Putamen (tissue), 1 donor: ENCODE measurements around the gene ODC1.

Source experiments
- DNase-seq: peaks from one replicate; pipeline ENCODE4 v3.0.0-alpha.2; 2016; ENCODE audit warnings: low spot score

The ODC1 gene

DNA sequence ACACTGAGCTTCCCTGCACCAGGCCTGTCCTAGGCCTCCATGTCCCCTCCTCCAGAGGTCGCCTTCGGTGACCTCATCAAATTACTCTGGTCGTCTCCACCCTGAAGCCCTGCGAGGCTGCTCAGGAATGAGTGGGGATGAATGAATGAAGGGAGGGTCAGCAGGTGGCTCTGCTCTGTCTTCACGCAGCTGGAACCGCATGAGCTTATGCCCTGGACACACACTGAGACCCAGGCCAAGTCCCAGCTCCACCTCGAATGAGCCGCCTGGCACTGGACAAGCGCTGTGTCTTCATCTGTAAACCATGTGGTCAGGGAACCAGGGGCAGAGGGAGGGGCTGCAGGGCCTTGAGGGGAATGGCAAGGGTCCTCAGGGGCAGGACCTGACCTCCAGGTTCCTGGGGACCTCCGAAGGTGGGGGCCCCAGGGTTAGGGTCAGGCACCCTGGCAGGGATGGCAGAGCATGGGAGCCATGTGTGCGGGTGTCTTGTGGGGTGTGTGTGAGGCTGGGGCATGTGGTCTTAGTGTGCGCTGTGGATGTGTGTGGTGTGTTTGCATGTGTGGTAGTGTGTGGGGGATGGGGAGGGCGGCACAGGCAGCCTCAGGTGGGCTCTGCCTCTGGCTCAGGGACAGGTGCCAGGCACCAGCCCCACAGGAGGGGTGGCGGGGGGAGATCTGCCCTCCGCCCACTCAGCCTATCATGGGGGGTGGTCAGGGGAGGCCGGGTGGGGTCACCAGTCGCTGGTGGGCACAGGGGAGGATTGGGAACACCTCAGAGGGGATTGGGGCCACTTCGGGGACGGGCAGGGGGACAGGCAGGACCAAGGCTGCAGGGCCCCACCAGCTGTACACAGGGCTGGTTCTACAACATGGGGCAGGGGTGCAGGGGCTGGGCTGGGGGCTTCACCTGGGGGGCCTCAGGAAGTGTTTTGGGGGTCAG is 13.9 kb downstream of the ODC1 start:
- no peak for DNase-seq

DNA sequence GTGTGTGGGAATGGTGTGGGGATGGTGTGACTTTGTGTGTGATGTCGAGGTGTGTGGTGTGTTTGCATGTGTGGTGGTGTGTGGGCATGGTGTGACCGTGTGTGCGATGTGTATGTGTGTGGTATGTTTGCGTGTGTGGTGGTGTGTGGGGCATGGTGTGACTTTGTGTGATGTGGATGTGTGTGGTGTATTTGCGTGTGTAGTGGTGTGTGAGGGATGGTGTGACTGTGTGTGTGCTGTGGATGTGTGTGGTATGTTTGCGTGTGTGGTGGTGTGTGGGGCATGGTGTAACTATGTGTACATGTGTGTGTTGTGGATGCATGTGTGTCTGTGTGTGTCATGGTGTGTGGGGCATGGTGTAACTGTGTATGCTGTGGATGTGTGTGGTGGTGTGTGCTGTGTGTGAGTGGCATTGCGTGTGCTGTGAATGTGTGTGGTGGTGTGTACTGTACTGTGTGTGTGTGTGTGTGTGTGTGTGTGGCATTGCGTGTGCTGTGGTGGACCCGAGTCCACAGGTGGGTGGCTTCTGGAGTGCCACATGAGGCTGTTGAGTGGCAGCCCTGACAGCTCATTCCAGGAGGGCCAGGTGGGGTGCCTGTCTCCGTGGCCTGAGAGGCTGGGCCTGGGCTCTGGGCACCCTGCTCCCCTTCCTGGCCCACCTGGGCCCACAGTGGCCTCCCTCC is 14.7 kb downstream of the ODC1 start:
- DNase-seq, result no peak

DNA sequence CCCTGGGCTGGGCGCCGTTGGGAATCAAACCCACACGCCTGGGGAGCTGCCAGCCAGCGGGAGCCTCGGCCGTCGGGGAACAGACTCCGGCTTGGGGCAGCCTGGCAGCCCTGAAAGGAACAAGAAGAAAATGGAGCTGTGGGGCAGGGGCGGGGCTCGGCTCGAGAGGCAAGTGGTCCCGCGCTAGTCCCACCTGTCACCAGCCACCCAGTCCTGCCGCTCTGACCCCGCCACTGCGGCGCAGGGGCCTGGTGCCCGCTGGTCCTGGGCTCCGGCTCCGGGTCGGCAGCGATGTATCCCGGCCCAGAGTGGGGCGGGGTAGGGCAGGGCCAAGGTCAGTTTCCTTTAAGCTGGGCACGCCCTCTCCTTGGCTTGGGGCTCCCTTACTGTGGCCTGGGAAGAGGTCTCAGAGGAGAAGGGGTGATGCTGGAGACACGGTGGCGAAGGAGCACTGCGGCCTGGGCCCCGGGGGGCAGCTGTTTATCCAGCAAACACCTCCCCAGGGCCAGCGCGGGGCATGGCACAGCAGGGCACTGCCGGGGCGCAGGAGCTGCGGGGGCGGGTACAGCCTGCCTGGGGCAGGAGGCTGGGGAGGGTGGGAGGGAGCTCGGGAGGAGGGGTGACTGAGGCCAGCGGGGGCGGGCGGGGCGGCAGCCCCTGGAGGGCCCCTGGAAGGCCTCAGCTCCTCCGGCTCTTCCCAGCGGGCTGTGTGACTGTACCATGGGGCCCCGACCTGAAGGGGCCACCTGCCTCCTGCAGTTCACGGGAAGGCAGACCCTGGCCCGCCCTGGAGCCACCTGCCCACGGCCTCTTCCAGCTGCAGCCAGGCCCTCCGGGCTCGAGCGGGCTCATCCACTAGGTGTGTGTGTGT is 15.6 kb downstream of the ODC1 start:
- DNase-seq, result no peak

DNA sequence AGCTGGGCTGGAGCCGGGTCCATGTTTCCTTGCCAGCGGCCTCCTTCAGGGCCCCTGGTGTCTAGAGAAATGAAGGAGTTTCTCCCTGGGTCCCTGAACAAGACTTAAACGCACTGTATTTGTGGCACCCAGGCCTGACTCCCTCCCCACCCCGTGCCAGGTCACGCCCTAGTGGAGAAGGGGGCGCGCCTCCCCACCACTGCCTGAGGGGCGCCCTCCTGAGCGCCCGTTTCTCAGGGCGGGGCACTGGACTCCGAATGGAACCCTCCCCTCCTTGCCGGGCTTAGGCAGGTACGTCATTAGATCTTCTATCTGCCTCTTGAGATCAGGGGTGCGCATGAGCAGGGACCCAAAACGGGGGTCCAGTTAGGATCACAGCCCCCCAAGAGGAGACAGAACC is 16.3 kb downstream of the ODC1 start:
- no peak for DNase-seq

DNA sequence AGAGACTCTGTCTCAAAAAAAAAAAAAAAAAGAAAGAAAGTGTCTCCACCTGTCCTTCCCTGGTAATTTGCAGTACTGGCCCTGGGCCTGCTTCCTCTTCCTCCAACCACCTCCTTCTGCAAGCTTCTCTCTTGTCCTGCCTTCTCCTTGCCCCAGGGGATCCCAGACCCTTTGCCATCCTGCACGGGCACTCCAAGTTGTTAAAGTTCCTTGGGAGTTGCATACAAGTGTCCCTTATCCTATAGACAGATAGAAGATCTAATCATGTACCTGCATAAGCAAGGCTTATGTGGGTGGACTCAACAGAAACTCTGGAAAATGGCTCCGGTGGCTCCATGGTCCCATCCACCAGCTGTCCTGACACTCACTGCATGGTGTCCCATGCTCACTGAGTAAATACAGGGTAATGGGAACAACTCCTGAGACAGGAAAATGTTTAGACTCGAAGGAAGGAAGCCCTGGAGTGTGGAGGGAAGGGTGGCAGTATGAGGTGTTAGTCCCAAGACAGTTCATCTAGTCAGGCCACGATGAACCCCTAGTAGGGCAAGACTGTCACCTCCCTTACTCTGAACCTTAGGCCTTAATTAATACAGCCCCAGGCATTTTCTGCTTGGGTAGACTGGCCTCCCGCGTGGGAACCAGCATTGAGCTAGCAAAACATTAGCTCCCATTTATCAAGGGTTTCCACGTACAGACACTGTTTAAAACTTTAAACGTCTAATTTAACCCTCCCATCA is 17.1 kb downstream of the ODC1 start:
- no peak for DNase-seq

DNA sequence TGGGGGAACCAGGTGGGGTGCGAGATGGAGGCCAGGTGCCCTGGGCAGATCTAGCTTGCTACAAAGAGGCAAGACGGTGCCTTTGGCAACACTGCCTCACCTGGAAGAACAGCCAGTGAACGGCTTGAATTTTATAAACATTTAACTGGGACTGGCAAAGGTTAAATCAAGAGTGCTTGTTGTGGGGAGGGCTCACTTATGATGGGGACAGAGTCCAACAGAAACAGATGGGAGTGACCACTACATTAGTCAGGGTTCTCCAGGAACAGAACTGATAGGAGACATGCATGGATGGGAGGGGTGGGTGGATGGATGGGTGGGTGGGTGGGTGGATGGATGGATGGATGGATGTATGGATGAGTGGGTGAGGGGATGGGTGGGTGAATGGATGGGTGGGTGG is 19.2 kb downstream of the ODC1 start:
- no peak for DNase-seq

DNA sequence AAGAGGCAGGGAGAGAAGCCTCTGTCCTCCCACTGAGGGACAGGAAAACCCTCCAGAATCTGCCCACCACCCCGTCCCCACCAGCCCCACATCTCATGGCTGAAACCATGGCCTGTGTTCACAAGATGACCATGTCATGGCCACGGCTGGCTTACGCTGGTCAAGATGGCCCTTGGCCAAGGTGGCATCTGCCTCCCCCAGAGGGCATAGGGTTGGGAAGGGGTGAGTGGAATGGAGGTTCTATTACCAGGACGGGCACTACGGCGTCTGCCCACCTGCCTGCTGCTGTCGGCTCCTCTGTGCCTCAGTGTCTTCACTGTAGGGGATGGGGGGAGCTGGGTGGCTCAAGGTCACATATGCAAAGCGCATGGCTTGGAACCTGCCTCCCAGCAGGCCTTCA is 19.8 kb downstream of the ODC1 start:
- no peak for DNase-seq

DNA sequence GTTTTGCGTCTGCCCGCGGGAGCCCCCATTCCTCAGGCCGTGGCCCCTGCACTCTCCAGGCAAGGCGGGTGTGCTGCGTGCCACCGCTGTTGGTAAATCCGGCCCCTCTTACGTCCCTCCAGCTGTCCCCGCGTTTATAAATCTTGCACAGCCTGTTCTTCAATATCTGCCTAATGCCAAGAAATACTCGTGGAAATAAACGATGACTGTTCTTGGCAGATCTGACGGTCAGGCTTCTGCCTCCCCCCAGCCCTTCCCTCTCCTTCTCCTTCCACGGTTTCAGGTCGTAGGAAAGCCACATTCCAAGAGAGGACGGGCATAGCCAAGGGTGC is 20.5 kb downstream of the ODC1 start:
- DNase-seq, result no peak

DNA sequence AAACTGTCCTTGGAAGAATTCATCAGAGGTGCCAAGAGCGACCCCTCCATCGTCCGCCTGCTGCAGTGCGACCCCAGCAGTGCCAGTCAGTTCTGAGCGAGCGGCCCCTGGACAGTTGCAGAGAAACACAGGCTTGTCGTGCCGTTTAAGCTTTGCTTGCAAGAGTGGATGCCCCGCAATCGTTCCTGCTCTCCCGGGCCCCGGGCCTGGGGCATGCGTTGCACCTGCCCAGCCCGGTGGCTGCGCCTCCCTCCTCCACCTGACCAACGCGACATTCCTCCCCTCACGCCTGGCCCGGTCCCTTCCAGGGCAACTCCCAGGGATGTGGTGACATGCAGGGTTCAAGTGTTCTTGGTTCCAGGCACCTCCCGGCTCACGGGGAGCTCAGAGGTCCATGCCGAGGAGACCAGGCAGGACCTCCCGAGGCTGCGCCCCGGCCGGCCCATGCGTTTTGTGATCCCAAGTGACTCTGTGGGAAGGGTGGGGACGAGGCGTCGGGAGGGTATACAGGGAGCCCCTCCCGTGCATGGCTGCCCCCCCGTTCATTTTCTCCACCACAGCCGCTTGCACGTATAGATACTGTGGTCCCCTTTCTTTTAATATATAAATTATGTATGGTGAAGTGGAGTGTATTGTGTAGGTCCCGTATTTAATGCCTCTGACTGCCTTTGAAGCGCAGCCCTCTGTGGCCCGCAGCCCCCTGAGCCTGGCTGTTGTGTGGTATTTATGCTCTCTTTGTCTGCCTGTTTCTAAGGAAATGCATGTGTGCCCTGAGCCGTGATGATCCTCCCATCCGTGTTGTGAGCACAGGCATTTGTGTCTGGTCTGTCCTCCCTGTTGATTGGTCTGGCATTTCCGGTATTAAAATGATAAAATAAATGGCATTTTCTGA is 21.2 kb downstream of the ODC1 start:
- no peak for DNase-seq

DNA sequence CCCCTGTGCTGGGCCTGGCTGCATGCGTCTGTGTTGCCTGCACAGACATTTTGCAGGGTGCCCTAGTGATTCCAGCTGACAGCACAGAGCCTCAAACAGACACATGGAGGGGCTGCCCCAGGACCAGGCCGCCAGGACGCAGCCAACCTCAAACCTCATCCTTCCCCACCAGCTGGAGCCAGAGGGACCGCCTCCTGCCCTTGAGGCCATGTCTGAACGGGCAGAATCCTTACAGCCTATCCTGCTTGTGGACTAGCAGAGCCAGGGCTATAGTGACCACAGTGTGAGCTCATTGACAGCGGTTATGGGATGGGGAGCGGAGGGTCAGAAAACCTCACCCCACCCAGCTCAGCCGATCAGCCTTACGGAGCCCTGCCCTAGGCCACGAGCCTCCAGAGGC is 22.4 kb downstream of the ODC1 start:
- DNase-seq, result no peak

DNA sequence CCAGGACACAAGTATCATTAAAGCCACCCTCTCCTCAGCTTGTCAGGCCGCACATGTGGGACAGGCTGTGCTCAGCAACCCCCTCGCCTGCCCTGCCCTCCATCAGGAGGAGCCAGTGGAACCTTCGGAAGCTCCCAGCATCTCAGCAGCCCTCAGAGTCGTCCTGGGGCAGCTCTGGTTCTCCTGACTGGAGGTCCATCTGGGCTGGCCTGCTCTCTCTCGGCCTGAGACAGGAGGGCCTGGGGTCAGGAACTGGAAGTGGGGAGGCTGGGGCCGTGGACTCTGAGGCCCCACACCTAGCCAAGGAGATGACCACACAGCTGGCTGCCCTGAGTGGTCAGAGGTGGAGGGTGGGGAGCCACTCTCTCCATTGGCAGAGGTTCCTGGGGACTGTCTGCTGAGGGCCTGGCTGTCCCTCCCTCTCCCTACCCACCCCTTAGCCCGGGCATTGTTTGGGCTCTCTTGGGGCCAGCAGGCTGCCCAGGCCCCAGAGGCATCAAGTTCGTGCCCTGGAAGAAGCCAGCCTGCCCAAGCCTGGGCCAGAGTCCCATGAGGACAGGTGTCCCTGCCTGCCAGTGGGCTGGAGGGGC is 23.1 kb downstream of the ODC1 start:
- DNase-seq, result no peak

DNA sequence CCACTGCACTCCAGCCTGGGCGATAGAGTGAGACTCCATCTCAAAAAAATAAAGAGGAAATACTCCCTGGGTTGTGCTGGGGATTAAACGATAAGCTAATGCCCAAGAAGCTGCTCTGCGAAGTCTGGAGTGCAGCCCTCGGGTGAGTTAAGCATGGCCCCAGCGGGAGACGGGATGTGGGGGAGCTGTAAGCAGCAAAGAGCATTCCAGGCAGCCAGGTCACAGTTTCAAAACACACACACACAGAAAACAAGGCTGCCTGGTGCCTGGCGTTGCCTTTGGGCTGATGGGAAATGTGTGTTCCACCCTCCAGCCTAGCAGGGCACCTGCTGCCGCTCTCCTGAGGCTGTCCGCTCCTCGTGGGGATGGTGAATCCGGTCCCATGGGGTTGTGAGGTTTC is 24.1 kb downstream of the ODC1 start:
- no peak for DNase-seq

DNA sequence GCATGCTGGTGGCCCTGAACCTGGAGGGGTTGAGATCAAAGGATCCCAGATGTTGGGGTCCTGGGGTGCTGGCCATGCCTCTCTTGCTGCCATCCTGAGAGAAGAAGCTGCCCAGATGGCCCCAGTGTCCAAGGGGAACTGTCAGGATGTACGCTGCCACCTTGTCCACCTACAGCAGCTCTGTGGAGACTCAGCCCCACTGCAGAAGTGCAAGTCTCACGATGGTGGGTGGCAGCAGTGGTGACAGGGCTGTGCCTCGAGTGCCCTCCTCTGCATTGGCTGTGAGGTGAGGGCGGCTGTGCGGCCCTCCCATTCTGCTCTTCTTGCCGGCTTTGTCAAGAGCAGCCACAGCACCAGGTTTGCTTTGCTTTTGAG is 24.7 kb downstream of the ODC1 start:
- DNase-seq, result no peak

DNA sequence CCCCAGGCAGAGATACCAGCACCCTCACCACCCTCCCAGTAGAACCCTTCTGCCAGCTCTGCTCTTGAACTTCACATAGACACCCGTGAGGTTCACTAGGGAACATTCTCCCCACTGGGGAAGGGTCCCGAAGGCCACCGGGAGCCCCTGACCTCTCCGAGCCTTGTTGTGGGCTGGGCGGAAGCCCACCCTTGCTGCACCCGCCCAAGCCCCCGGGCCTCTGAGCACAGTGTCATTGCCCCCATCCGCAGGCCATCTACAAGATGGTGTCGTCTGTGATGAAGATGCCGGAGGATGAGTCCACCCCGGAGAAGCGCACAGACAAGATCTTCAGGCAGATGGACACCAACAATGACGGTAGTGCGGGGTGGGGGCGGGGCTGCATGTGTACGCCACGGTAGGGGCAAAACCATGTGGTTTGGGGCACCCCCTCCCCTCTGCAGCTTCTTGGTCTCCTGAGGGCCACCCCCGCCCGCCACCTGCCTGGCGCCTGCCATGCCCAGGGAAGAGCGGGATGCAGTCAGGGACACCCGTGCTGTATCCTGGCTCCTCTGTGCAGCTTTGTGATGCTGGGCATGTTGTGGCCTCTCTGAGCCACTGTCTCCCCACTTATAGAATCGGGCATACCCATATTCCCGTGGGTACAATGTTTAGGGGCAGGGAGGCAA is 25.3 kb downstream of the ODC1 start:
- no peak for DNase-seq

DNA sequence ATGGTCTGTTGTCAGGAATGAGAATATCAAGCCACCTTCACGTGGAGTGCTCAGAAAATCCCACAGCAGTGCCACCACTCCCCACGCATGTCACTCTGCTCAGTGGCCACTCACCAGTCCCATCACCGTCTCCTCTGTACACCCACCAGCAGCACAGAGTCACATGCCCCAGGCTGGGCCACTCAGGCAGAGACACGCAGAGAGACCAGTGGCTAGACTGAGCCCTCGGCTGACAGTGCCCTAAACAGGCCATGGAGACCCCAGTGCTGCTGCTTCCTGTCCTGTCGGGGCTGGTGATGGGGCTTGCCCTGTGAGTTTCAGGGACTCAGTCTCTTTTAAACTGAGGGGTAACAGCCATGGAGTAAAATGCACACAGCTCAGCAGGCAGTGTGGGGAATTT is 25.9 kb downstream of the ODC1 start:
- DNase-seq, result no peak

DNA sequence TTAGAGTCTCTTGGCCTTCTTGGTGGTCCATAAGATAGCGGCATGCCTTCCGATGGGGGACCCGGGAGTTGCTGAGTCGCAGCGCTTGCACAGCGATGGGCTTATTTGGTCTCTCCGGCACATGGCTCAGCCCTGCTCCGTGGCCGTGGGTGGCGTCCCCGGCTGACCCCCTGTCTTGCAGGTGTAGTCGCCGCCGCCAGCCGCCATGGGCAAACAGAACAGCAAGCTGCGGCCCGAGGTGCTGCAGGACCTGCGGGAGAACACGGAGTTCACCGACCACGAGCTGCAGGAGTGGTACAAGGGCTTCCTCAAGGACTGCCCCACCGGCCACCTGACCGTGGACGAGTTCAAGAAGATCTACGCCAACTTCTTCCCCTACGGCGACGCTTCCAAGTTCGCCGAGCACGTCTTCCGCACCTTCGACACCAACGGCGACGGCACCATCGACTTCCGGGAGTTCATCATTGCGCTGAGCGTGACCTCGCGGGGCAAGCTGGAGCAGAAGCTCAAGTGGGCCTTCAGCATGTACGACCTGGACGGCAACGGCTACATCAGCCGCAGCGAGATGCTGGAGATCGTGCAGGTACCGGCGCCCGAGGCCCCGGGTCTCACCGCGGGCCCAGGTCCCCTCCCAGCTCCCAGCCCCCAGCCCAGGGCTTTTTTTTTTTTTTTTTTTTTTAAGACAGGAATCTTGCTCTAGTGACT is 28.4 kb downstream of the ODC1 start:
- DNase-seq, result no peak

DNA sequence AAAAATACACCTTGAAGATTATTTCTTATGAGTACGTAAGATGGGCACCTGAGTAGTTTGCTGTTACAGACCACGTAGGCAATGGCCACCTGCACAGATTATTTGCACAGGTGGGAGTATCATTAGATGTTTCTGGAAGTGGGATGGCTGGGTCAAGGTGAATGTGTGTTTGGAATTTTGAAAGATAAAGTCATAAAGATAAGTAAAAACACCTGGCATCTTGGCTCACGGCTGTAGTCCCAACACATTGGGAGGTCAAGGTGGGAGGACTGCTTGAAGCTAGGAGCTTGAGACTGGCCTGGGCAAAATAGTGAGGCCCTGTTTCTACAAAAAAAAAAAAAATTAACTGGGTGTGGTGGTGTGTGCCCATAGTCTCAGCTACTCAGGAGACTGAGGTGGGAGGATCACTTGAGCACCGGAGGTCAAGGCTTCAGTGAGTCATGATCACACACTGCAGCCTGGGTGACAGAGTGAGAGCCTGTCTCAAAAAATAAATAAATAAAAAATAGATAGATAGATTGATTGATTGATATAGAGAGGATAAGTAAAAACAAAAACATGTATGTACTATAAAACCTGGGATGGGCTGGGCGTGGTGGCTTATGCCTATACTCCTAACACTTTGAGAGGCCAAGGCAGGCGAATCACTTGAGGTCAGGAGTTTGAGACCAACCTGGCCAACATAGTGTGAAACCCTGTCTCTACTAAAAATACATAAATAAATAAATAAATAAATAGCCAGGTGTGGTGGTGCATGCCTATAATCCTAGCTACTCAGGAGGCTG is 30.4 kb downstream of the ODC1 start:
- DNase-seq, result no peak

DNA sequence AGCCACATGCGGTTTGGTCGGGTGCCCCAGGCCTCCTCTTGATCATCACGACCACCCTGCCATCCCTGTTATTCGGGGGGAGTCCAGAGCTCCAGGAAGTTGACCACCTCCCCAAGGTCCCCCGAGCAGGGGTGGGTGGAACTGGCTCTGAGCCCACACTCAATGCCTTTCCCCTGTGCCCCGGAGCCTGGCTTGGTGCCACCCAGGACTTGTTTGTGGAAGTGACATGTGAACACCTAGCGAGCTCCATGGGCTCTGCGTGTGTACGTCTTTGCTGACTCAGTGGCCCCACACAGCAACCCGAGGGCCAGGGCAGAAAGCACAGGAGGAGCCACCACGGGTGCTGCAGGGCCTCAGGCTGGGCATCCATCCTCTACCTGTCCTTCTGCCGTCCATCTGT is 32.5 kb downstream of the ODC1 start:
- DNase-seq, result no peak

DNA sequence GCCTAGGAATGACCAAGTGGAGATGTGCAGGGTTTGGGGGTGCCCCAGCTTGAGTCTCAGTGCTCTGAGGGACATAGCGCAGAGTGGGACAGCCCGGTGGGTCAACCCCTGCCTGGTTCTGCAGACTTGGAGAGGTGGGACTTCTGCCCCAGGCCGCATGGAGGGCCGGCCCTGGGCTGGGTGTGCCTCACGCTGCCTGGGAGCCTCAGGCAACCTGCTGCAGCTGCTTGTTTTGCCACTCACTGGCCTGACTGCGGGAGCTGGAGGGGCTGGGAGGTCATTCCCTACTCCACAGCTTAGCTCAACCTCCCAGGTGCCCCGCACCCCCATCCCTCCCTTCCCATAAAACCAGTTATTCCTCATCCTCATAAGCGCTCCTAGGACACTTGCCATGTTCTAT is 33.1 kb downstream of the ODC1 start:
- DNase-seq, result no peak
